ENCODE results near the gene POLR3GL. TPM values are rescaled to one million over a fixed set of nuclear protein-coding genes. Genes with fewer than 3 reads are reported as not detected.

Gene POLR3GL
- total RNA-seq, 1 donor from 2014 or later = 16.0 TPM

DNA sequence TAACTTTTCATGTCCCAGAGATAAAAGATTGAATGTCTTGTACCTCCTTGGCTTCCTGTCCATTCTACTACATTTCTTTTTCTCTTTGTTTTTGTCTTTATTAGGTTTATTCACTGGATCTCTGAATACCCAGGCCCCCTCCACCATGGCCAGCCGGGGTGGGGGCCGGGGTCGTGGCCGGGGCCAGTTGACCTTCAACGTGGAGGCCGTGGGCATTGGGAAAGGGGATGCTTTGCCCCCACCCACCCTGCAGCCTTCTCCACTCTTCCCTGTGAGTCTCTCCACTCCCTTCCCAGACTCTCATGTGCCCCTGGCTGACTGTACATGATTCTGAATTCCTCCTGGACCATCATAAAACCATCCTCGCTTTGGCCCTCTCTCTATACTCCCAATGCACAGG lies 10.2 kb downstream of the POLR3GL start:
- DNase-seq (ENCODE audit: low read depth, low spot score) = no peak

DNA sequence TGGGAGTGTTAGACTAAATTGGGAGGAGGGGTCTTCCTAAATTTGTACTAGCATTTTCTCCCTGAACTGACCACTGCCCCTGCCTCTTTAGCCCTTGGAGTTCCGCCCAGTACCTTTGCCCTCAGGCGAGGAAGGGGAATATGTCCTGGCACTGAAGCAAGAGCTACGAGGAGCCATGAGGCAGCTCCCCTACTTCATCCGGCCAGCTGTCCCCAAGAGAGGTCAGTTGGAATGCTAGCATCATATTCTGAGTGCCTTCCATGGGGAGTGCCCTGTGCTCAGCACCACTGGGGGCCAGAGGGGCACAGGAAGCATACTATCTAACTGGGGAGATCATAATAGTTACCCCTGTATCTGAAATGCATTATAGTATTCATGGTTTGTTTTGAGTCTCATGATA lies 10.7 kb downstream of the POLR3GL start:
- DNase-seq (ENCODE audit: low read depth, low spot score) = no peak

DNA sequence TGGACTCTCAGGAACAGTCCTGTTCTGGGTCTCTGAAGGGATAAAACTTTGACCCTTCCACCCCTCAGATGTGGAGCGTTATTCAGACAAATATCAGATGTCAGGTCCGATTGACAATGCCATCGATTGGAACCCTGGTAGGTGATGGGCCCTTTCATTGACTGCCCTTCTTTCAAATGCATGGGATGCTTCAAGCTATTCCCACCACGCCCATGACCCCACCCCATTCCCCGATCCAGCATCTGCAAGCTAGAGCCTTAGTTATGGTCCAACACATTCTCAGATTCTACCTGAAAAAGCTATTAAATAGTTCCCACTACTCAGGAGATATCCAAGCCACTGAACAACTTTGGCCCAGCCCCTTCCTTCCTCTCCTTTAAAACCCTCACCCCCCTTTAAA lies 12.5 kb downstream of the POLR3GL start:
- DNase-seq (ENCODE audit: low read depth, low spot score) = no peak

DNA sequence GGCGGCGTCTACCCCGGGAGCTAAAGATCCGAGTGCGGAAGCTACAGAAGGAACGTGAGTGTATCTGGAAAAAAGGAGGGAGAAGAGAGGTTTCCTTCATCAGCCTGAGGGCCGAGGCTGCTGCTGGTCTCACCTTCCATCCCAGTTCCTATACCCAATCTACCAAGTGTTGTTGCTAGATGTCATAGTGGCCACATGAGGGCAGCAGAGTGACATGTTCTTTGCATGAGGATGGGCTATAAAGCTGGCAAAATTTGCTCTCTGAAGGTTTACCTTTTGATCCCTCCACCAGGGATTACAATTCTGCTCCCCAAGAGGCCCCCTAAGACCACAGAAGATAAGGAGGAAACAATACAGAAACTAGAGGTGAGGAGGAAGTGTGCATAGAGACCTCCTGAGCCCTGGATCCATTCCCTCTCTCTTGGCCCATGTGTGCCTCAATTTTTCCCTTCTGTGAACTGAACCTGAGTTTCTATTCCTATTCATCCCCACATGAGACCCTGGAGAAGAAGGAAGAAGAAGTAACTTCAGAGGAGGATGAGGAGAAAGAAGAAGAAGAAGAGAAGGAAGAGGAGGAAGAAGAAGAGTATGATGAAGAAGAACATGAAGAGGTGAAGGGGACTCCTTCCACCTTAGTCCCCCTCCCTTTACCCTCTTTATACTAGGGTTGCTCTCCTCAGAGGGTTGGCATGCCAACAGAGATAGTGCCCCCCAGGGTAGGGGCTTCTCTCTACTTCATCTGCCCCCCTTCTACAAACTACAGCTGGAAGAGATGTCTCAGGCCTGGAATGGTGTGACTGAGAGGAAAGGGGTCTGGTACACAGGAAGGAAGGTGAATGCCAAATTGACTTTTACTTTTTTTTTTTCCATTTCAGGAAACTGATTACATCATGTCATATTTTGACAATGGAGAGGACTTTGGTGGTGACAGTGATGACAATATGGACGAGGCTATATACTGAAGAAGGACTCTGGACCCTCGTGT lies 13.3 kb downstream of the POLR3GL start:
- peak; percentile 62 for DNase-seq (ENCODE audit: low read depth, low spot score)

DNA sequence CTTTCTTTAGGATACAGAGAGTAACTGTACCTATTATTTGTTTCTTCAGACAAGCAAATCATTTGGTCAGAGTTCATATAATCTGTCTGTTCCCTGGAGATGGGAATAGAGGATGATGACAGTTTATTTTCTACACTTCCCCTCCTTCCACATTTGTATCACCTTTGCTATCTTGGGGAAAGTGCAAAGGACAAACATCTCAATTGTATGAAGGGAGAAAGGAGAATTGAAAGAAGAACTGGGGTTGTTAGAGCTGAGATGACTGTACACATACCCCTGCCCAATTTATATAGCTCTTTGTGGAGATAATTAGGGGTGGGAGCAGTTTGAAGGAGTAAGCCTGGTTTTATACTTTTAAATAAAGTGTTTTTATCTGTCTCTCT lies 14.0 kb downstream of the POLR3GL start:
- DNase-seq (ENCODE audit: low read depth, low spot score) = no peak

DNA sequence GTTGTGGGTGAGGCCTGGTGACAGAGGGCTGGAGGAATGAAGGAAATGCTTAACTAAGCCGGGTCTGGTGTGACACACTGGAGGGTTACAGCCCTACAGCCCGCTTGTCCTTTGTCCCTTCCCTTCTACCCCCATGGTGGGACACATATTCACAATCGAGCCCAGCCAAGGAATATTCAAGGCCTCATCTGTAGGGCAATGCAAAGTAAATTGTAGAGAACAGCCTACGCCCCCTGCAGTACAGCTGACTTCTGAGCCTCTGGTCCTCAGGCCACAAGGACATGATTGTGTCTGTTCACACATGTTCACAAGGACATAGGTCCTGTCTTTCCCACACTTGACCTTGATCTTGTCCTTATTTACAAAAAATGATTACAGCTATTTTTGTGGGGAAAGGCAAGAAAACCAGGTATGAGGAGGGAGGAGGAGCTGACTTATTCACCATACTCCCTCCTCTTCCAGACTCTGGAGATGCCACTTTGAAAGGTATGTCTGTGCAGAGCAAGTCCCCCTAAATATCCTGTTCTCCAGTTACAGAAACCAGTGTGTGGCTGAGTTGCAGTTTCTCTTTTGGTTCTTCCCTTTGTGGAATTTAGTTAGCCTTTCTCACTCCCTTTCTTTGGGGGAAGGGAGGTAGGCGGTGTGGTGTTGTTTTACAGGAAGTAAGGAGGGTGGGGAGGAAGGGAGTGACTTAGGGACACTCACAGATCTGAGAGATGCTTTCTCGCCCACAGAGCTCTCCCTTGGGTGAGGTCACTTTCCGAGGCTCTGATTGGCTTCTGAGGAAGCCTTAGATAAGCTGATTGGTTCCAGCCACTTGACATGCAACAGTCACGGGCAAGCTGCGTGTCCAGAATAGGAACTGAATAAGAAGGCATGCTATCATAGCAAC lies 14.6 kb downstream of the POLR3GL start:
- DNase-seq (ENCODE audit: low read depth, low spot score) = peak; percentile 94

DNA sequence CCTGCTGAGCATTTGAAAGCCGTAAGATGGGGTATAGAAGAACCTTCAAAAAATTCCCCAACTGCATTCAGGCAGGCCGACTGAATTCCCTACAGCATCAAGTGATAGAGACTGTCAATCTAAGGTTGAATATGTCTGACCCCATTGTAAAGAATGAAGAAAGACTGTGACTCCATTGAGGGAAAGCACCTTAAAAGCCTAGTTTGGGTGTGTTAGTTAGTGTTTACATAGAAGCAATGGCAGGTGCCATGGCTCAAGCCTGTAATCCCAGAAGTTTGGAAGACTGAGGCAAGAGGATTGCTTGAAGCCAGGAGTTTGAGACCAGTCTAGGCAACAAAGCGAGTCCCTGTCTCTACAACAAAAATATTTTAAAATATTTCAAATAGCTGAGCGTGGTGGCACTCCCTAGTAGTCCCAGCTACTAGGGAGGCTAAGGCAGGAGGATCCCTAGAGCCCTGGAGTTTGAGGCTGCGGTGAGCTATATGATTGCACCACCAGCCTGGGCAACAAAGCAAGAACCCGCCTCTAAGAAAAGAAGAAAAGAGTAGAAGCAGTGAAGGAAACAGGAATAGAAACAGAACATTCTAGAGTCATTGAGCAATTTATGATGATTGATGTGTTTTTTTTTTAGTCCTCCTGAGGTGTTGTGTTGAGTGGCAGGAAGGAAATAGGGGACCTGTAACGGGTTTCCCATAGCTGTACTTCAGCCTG lies 15.4 kb downstream of the POLR3GL start:
- no peak for DNase-seq (ENCODE audit: low read depth, low spot score)

DNA sequence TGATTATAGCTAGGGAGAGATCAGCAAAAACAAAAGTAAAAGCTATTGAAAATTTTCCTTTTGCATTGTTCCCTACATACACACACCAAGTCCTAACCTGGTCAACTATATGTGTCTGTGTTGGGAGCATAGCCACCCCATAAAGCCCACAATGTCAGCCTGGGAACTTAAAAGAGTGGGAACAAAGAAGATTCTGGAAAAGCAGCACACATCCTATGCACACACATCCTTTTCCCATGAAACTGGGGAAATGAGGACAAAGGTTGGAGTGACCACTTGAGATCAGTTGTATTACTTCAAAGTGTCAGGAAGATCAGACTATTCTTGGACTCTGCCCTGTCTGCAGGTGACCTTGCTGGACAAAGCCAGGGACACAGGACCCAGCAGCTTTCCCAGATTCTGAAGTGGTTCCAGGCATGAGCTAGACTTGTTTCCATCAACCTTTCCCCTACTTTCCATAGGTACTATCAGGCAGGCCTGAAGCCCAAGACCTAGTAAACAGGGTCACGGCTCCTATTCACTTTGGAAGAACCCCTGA lies 16.0 kb downstream of the POLR3GL start:
- DNase-seq (ENCODE audit: low read depth, low spot score) = no peak

DNA sequence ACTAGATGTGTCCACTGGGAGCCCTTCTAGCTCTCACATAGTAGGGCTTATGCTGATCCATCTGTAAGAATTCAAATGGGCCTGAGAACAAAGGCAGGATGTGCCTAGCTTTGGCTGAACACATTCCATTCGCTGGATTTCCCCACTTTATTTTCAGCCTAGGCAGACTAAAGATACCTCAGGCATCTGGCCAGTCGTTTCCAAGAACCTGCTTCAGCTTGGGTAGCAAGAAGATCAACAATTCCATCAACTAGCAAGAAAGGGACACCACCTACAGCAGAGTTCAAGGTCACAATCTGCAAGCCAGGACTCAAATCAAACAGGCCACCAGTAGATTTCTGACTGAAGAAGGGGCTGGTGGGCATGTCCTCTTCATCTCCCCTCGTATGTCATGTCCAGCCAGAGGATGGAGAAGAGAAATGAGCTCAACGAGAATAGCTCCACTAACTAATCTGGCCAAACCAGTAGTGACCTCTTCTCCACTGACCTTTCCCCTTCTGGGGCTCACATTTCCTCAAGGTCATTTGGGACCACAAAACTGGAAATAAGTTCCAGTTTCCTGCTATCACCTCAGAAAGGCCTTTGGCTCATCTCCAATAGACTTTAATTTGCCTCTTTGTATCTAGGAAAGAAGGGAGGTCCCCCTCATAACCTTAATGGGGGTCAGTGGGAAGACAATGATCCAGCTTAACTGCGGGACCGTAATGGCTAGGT lies 17.7 kb downstream of the POLR3GL start:
- no peak for DNase-seq (ENCODE audit: low read depth, low spot score)

DNA sequence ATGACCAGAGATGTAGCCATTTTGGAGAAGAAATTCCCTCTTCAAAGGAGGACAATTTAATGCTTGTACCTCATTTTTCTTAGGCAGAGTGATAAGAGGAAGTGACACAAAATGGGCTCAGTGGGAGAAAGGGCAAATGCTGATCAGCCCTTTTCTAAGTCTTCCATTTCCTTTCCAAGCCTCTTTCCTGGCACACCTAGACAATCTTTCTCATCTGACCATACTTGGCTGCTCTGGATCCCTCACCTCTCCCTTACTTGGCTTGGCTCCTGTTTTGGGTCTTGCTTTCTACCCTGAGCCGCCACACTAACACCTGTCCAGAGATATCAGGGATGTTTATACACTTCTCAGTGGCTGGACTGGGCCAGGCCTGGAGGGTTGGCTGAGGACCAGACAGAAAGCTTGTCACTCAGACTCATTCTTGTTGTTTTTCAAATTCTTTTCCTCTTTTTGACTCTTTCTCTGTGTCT lies 18.8 kb downstream of the POLR3GL start:
- no peak for DNase-seq (ENCODE audit: low read depth, low spot score)

DNA sequence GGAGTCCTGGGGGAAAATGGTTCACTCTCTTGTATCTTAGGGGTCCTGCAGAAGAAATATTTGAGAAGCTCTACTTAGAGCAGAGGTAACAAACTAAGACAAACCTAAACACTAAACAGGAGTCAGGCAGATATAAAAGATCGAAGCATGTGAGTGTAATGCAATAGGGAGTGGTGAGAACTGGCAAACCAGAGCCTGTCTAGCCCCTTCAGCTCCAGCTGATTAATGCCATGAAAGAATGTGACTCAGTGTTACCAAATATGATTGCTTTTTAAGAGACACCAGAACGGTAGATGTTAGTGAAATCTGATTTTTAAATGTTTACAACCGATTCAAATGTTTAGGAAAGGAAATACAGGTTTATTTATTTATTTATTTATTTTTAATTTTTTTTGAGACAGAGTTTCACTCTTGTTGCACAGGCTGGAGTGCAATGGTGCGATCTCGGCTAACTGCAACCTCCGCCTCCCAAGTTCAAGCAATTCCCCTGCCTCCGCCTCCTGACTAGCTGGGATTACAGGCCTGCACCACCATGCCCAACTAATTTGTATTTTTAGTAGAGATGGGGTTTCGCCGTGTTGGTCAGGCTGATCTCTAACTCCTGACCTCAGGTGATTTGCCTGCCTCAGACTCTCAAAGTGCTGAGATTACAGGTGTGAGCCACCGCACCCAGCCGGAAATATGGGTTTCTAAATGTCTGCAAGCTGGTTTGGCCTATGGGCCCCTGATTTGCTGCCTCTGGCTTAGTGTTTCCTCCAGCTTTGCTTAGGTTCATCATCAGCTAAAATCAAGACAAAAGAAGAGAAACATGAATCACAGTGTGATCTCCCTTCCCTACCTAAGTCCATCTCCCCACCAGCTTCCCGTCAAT lies 19.7 kb downstream of the POLR3GL start:
- no peak for DNase-seq (ENCODE audit: low read depth, low spot score)

DNA sequence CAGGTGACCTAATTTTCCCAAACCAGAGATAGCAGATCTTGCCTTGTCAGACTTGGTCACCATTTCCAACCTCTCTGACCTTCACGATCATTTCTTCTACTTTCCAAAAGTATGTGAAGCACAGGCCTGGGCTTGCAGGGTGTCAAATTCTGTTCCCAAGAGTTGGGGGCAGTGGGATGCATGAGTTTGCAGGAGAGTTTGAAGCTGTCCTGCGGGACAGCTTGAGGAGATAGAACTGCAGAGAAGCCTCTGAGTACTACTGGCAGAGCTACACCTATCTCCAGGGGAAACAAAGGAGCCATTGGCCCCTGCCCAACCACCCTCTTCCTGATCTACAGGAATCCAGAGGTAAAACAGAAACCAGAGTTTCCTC lies 20.6 kb downstream of the POLR3GL start:
- DNase-seq (ENCODE audit: low read depth, low spot score) = no peak

DNA sequence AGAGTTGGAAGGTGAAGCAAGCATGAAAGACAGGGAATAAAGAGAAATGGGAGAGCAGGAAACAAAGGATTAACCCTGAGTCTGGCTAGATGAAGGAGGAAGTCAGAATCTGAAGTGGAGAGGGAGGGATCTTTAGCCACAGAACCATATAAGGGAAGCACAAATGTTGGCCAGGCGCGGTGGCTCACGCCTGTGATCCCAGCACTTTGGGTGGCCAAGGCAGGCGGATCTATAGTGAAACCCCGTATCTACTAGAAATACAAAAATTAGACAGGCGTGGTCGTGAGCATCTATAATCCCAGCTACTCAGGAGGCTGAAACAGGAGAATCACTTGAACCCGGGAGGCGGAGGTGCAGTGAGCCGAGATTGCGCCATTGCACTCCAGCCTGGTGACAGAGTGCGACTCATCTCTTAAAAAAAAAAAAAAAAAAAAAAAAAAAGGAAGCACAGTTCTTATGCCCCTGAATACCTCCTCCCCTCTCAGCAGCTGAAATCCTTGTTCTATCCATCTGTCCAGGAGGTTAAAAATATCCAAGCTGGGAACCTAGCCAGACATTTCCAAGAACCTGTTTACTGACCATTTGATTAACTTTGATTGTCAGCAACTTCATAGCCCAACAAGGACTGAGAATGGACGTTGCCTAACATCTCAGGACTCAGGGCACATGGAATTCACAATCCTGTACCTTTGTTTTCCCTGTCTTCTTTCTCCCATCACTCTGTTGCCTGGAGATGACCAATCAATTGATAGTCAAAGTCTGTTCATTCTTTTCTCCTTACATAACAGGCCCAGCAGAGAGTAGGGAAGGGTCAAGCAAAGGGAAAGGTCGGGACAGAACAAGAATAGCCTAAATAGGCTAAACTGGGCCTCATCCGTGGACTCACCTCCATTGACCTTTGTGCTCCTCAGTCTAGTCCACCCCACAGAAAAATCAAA lies 21.3 kb downstream of the POLR3GL start:
- peak; percentile 40 for DNase-seq (ENCODE audit: low read depth, low spot score)

DNA sequence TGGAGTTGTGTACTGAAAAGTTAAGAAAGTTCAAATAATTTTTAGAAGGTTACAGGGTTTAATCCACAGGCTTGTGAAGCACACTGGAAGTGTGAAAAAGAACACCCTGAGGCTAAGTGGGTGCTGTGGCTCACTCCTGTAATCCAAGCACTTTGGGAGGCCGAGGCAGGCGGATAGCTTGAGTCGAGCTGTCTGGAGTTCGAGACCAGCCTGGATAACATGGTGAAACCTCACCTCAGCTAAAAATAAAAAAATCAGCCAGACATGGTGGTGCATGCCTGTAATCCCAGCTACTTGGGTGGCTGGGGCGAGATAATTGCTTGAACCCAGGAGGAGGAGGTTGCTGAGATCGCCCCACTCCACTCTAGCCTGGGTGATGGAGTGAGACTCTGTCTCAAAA lies 22.1 kb downstream of the POLR3GL start:
- DNase-seq (ENCODE audit: low read depth, low spot score) = no peak

DNA sequence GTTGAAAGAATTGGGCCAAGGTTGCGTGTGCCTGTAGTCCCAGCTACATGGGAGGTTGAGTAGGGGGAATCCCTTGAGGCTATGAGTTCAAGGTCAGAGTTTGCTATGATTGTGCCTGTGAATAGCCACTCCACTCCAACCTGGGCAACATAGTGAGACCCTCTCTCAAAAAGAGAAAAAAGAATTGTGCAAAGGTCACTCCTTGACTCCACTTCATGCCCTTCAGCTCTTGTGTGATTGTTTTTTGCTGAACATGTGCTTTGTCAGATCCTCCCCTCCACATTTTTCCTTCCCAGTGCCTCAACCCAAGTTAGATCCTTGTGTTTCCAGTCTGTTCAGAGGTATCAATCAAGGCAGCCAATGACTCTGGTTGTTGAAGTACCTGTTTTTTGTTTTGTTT lies 23.4 kb downstream of the POLR3GL start:
- DNase-seq (ENCODE audit: low read depth, low spot score) = no peak

DNA sequence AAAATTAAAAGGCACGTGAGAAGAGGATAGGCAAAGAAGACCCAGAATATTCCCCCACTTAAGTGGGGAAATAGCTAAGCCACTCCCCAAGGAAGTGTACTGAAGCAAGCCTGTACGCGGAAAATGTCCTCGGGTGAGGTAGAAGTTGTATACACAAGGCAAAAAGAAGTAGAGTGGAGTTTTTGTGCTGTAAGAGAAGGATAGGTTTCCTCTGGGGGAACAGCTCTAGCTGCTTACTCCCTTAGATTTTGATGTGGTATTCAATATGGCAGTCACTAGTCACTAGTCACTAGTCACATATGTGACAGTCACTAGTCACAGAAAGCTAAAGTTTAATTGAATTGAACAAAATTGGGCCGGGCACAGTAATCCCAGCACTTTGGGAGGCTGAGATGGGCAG lies 24.3 kb downstream of the POLR3GL start:
- no peak for DNase-seq (ENCODE audit: low read depth, low spot score)

DNA sequence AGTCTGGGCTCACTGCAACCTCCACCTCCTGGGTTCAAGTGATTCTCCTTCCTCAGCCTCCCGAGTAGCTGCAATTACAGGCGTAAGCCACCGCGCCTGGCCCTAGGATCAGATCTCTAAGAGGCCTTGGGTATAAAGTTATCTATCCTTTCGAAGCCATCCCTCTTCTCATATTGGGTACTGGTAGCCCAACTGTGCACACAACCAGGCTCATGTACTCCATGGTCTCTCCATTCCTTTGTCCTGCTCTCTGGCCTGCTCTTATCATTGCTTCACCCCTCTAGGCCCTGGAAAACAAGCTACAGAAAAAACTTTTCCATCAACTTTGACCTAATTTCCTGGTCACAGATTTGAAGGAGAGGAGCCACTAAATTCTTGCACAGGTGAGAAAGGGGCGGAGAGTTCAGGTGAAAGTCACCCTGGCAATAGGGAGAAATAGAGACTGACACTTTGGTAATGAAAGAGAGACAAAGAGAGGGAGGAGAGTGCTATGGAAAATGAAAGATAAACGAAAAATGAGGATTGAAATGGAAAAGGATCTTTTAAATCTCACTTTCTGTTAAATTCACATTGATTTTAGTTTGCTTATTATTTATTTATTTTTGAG lies 25.9 kb downstream of the POLR3GL start:
- no peak for DNase-seq (ENCODE audit: low read depth, low spot score)

DNA sequence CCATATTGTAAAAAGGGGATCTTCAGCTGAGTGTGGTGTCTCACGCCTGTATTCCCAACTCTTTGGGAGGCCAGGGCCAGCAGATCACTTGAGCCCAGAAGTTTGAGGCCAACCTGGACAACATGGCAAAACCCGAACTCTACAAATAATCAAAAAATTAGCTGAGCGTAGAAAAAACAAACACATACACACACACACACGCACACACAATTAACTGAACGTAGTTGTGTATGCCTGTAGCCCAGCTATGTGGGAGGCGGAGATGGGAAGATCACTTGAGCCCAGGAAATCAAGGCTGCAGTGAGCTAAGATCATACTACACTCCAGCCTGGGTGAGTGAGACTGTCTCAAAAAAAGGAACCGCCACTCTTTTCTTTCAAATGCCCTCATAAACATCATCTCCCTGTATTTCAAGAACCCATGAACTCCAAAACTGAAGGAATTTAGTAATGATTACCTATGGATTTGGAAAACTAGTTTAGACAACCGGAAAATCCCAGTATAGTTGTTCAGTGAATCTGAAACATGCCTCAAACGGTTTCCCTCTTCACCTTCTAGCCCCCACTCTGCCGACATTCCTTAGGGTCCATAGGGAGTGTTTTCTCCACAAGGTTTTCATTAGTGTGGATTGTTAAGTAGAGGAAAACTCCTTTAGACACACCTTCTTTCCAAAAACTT lies 27.4 kb downstream of the POLR3GL start:
- no peak for DNase-seq (ENCODE audit: low read depth, low spot score)

All from pulmonary artery endothelial cell (primary cell).